BLaER1 (cell line): Measurements from ENCODE around the gene RABIF.
"Not testable (repeated sequence)": the region's sequence is repeated elsewhere in the genome, so short reads cannot be mapped to it uniquely, and the experiment has no call there.

Experiments used
- H3K27ac ChIP-seq: shearing (Covaris generic); formaldehyde crosslinking; 2 replicates; pipeline ENCODE4 v1.8.1; 2022
- H3K27me3 ChIP-seq: shearing (Covaris generic); formaldehyde crosslinking; 2 replicates; pipeline ENCODE4 v1.8.1; 2022
- H3K36me3 ChIP-seq: shearing (Covaris generic); formaldehyde crosslinking; 2 replicates; pipeline ENCODE4 v1.8.1; 2022
- H3K4me1 ChIP-seq: shearing (Covaris generic); formaldehyde crosslinking; 2 replicates; pipeline ENCODE4 v1.8.1; 2022
- H3K4me2 ChIP-seq: shearing (Covaris generic); formaldehyde crosslinking; 2 replicates; pipeline ENCODE4 v1.8.1; 2022
- H3K4me3 ChIP-seq: shearing (Covaris generic); formaldehyde crosslinking; 2 replicates; pipeline ENCODE4 v1.8.1; 2022
- H3K9ac ChIP-seq: shearing (Covaris generic); formaldehyde crosslinking; 2 replicates; pipeline ENCODE4 v1.8.1; 2022
- H3K9me3 ChIP-seq: shearing (Covaris generic); formaldehyde crosslinking; 2 replicates; pipeline ENCODE4 v1.8.1; 2022
- H4K20me1 ChIP-seq: shearing (Covaris generic); formaldehyde crosslinking; 2 replicates; pipeline ENCODE4 v1.8.1; 2022
- Cebpa-rat ChIP-seq: shearing (Covaris generic); IDR thresholded peaks from 2 replicates; pipeline ENCODE4 v1.8.1; 2022

The RABIF gene

GRCh38 chr1:202915146-202915545 lies 26.2 kb upstream of the RABIF start:
- Histone ChIP-seq H3K4me1 (no peaks in the 10 kb centered on the region), H3K9me3 (no peaks in the 10 kb centered on the region), H3K9ac (no peak overlapping the region), H3K4me3 (no peak overlapping the region), H4K20me1 (no peaks in the 10 kb centered on the region), H3K27me3 (no peaks in the 10 kb centered on the region), H3K27ac (no peak overlapping the region), H3K4me2 (no peak overlapping the region), H3K36me3 (peaks cover 94% of the 10 kb centered on the region)
- no peak for TF ChIP-seq Cebpa-rat

GRCh38 chr1:202912476-202912875 lies 23.5 kb upstream of the RABIF start:
- H3K9me3 ChIP-seq, H3K27ac ChIP-seq, H3K4me3 ChIP-seq, H3K27me3 ChIP-seq, H3K9ac ChIP-seq, H3K4me2 ChIP-seq, H3K4me1 ChIP-seq, H4K20me1 ChIP-seq: not testable (repeated sequence)
- H3K36me3 ChIP-seq: peaks cover 99% of the 10 kb centered on the region

- no peak for TF ChIP-seq Cebpa-rat
- Histone ChIP-seq H3K4me2 (no peak overlapping the region), H3K27ac (no peak overlapping the region), H3K4me1 (no peaks in the 10 kb centered on the region), H3K9ac (0 out of 2 replicates have a peak overlapping the region, but pooled peaks have one; percentile 34), H3K4me3 (no peak overlapping the region), H4K20me1 (no peaks in the 10 kb centered on the region), H3K27me3 (no peaks in the 10 kb centered on the region), H3K36me3 (peaks cover 98% of the 10 kb centered on the region), H3K9me3 (no peaks in the 10 kb centered on the region)
These were observed 20.5 kb upstream of the RABIF start for GRCh38 chr1:202909494-202909893.

GRCh38 chr1:202908998-202909397 lies 20.0 kb upstream of the RABIF start:
- no peak overlapping the region for H3K27ac ChIP-seq
- no peak overlapping the region for H3K4me3 ChIP-seq
- no peak overlapping the region for H3K9ac ChIP-seq
- TF ChIP-seq Cebpa-rat: no peak
- H3K4me2 ChIP-seq: no peak overlapping the region
- no peaks in the 10 kb centered on the region for H3K27me3 ChIP-seq
- no peaks in the 10 kb centered on the region for H4K20me1 ChIP-seq
- no peaks in the 10 kb centered on the region for H3K4me1 ChIP-seq
- no peaks in the 10 kb centered on the region for H3K9me3 ChIP-seq
- peaks cover 98% of the 10 kb centered on the region for H3K36me3 ChIP-seq

- H3K4me1 ChIP-seq: no peaks in the 10 kb centered on the region
- peaks cover 92% of the 10 kb centered on the region for H3K36me3 ChIP-seq
- H3K9ac ChIP-seq: no peak overlapping the region
- H3K27ac ChIP-seq: no peak overlapping the region
- no peak overlapping the region for H3K4me3 ChIP-seq
- no peak overlapping the region for H3K4me2 ChIP-seq
- H4K20me1 ChIP-seq: no peaks in the 10 kb centered on the region
- H3K27me3 ChIP-seq: no peaks in the 10 kb centered on the region
- TF ChIP-seq Cebpa-rat: no peak
- H3K9me3 ChIP-seq: no peaks in the 10 kb centered on the region
These were observed 16.4 kb upstream of the RABIF start for GRCh38 chr1:202905331-202905730.

- not testable (repeated sequence) for H3K4me2 ChIP-seq, H3K9me3 ChIP-seq, H3K4me3 ChIP-seq, H3K27ac ChIP-seq, H4K20me1 ChIP-seq, H3K9ac ChIP-seq, H3K27me3 ChIP-seq, H3K4me1 ChIP-seq
- H3K36me3 ChIP-seq: peaks cover 92% of the 10 kb centered on the region
These were observed 14.9 kb upstream of the RABIF start for GRCh38 chr1:202903808-202904207.

GRCh38 chr1:202901555-202901954 lies 12.6 kb upstream of the RABIF start:
- Histone ChIP-seq H3K4me1 (no peaks in the 10 kb centered on the region), H3K9me3 (no peaks in the 10 kb centered on the region), H3K9ac (no peak overlapping the region), H3K36me3 (peaks cover 91% of the 10 kb centered on the region), H3K4me2 (no peak overlapping the region), H4K20me1 (no peaks in the 10 kb centered on the region), H3K4me3 (no peak overlapping the region), H3K27me3 (no peaks in the 10 kb centered on the region), H3K27ac (no peak overlapping the region)
- no peak for TF ChIP-seq Cebpa-rat

GRCh38 chr1:202892501-202892900 lies 3.6 kb upstream of the RABIF start:
- no peak for TF ChIP-seq Cebpa-rat
- Histone ChIP-seq H3K4me3 (no peak overlapping the region), H3K36me3 (peaks cover 77% of the 10 kb centered on the region), H3K27me3 (no peaks in the 10 kb centered on the region), H3K9ac (no peak overlapping the region), H4K20me1 (no peaks in the 10 kb centered on the region), H3K9me3 (no peaks in the 10 kb centered on the region), H3K4me2 (no peak overlapping the region), H3K27ac (no peak overlapping the region), H3K4me1 (peaks cover 15% of the 10 kb centered on the region)

GRCh38 chr1:202890392-202890791 lies 1.4 kb upstream of the RABIF start:
- no peaks in the 10 kb centered on the region for H3K9me3 ChIP-seq
- H3K36me3 ChIP-seq: peaks cover 56% of the 10 kb centered on the region
- H4K20me1 ChIP-seq: peaks cover 4% of the 10 kb centered on the region

GRCh38 chr1:202888221-202888530 lies 773 bp downstream of the RABIF start:
- Histone ChIP-seq H3K4me1 (peaks cover 35% of the 10 kb centered on the region), H3K4me2 (peak overlapping the region; percentile 80), H4K20me1 (peaks cover 15% of the 10 kb centered on the region), H3K9ac (peak overlapping the region; percentile 86), H3K4me3 (peak overlapping the region; percentile 82), H3K27me3 (no peaks in the 10 kb centered on the region), H3K27ac (peak overlapping the region; percentile 84), H3K36me3 (peaks cover 38% of the 10 kb centered on the region), H3K9me3 (no peaks in the 10 kb centered on the region)
- TF ChIP-seq Cebpa-rat: no peak

More at GRCh38 chr1:202890392-202890791, 1.4 kb upstream of the RABIF start:
- Histone ChIP-seq H3K27ac (no peak overlapping the region), H3K4me3 (no peak overlapping the region), H3K4me2 (no peak overlapping the region), H3K9ac (0 out of 2 replicates have a peak overlapping the region, but pooled peaks have one; percentile 0), H3K27me3 (no peaks in the 10 kb centered on the region), H3K4me1 (peaks cover 32% of the 10 kb centered on the region)
- TF ChIP-seq Cebpa-rat: no peak

GRCh38 chr1:202880961-202881460 lies 7.9 kb downstream of the RABIF start:
- no peak for TF ChIP-seq Cebpa-rat
- H3K27ac ChIP-seq: no peak overlapping the region
- H3K4me1 ChIP-seq: peaks cover 27% of the 10 kb centered on the region
- no peak overlapping the region for H3K9ac ChIP-seq
- peaks cover 33% of the 10 kb centered on the region for H4K20me1 ChIP-seq
- H3K4me2 ChIP-seq: peak overlapping the region; percentile 28; the same call in 1 of the 2 replicates
- no peak overlapping the region for H3K4me3 ChIP-seq
- H3K9me3 ChIP-seq: no peaks in the 10 kb centered on the region
- peaks cover 57% of the 10 kb centered on the region for H3K36me3 ChIP-seq
- H3K27me3 ChIP-seq: no peaks in the 10 kb centered on the region
